GM18517 (cell line): Measurements from ENCODE around the gene FKBP11.

Experiments
- ATAC-seq: cut with Tn5 transposase; IDR thresholded peaks from one replicate; pipeline ENCODE4 v1.9.1; 2021; ENCODE audit warnings: mild to moderate bottlenecking, moderate library complexity; ENCODE audit not compliant: unreplicated experiment

Gene FKBP11

GRCh38 chr12:48956279-48957140 is 31.2 kb upstream of the FKBP11 start:
- no peak for ATAC-seq

DNA sequence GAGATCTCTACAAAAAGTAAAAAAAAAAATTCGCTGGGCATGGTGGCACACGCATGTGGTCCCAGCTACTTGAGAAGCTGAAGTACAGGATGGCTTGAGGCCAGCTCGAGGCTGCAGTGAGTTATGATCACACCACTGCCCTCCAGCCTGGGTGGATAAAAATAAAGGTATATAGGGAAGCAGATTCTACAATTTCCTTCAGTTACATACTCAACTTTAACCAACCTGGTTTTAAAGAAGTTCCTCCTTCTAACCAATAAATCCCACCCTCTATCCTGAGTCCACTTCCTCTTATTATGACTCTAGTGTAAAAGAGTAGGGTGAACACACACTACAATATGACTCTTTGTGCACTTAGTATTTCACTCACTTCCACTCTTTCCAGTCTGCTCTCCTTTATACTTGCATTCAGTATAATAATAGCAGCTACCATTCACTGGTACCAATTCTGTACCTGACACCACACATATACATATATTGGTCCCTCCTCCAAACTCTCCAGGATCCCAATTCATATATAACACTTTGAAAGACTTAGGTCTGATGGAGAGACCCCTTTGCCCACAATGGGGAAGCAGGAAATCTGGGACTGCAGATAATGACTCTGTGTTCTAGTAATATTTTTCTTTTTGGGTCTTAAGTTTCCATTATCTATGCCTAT is 29.7 kb upstream of the FKBP11 start:
- ATAC-seq = no peak

GRCh38 chr12:48954061-48954460 is 28.8 kb upstream of the FKBP11 start:
- ATAC-seq = no peak

DNA sequence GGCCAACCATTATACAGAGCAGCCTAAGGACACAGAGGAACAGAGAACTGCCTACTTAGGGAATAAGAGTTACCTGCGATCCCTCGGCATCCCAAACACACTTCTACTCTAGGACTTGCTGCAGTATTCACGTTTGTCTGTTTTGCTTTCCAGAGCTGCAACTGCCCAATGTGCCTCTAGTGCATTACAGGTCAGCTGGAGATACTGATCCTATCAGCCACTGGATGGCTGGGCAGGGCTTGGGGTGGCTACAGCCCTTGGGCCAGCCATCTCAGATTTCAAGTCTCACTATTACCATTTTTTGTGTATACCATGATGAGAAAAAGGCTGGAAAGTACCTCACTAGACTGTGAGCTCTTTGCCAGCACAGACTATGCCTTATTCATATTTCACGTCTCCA is 27.4 kb upstream of the FKBP11 start:
- no peak for ATAC-seq

GRCh38 chr12:48947727-48948126 is 22.4 kb upstream of the FKBP11 start:
- ATAC-seq = no peak

GRCh38 chr12:48946943-48947342 is 21.7 kb upstream of the FKBP11 start:
- ATAC-seq = no peak

DNA sequence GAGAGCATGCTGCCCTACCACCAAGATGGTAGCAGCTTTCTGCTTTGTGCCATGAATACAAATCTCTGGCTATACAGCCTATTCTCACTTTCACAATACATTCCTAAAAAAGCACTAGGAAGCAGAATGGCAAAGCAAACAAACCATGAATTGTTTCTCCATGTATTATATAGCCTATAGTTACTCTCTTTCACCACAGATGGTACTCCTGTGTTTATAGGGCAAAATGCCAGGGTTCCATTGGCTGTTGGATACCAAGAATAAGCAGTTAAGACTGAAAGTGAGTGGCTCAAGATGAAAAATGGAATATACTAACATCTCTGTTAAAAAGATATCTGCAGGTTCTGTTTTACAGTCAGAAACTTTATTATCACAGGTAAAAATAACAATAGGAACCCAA is 20.9 kb upstream of the FKBP11 start:
- no peak for ATAC-seq

DNA sequence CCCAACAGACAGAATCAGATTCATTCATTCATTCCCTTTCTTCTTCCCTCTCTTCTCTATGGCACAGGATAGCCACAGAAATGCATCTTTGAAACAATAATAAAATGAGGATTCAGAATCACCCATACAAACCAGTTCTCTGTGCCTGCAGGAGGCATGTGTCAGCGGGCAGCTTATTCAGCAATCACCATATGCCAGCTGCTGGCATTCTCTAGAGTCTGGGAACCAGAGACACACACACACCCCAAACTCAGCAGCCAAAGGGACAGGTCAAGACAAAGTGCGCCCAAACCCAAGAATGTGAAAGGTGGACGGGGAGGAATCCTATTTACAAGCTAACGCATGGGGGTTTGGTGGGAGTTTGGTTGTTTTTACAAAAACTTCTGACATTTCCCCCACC is 17.9 kb upstream of the FKBP11 start:
- no peak for ATAC-seq

DNA sequence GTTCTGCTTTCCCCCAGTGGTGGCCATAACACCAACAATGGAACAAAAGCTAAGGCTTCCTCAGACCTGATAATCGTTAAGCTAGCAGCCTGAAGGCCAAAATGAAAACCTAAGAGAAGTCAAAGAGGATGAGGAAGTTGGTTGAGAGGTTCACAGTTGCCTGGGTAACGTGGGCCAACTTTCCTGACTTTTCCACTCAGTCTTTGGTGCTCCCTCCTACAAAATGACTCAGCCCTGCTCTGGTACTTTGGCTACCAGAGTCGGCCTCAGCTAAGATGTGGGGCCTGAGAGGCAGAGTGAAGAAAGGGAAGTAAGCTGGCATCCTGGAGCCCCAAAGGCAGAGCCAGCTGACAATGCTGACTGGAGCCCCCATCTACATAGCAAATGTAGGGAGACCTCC is 14.9 kb upstream of the FKBP11 start:
- no peak for ATAC-seq

GRCh38 chr12:48938805-48939204 is 13.5 kb upstream of the FKBP11 start:
- ATAC-seq = no peak

GRCh38 chr12:48937170-48937569 is 11.9 kb upstream of the FKBP11 start:
- no peak for ATAC-seq

- peak; percentile 52 for ATAC-seq
Measured at GRCh38 chr12:48936379-48936979, 11.2 kb upstream of the FKBP11 start.

DNA sequence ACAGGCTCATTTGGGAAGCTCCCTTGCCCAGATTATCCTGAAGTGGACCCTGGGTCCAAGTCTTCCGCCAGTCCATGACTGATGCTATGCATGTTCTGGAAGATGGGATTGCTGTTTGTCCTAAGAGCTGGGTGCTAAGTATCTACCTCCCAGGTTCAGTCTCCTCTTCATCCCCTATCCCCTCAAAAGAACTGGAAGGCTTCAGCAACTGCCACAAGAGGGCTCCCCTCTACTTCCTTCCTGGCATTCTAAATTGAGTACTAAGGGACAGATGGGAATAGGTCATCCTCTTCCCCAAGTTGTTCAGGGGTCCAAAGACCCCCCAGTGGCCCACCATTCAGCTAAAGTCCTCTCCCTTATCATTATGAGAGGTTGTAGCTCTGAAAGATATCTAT is 9.0 kb upstream of the FKBP11 start:
- ATAC-seq = no peak

DNA sequence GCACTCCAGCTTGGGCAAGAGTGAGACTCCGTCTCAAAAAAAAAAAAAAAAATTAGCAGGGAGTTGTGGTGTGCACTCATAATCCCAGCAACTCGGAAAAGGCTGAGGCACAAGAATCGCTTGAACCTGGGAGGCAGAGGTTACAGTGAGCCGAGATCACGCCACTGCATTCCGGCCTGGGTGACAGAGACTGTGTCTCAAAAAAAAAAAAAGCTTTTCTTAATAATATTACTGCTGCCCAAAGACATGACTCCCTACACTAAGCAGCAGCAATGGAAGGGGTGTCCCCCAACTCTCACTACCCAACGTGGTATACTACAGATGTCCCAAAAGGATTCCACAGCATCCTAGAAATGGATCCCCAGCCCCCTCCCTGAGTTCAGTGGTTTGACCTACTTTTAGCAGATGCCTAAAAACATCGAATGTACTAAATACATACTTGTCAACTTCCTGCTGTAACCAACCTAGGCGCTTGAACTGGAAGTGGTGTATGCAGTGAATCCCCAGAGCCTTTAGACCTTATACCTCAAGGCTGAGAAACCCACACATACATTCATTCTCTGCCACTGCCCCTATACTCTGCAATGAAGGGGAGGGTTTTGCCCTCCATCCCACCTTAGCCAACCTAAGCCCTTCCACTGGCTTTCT is 8.5 kb upstream of the FKBP11 start:
- ATAC-seq = no peak

DNA sequence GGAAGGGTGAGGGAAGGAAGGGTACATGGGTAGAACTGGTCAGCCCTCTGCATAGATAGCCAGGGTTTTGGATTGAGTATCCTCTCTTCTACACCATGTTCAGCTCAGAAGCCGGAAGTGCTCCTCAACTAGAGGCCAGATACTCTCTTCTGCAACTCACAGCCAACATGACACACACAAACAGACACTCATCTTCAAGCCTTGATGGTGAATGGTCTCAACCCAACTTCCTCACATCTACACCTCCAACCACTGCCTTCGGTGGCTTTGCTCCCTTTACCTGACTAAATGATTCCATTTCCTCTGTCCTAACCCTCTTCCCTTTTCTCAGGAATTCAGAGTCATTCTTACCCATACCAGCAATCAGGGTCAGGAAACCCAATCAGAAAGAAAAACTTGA is 7.6 kb upstream of the FKBP11 start:
- no peak for ATAC-seq

DNA sequence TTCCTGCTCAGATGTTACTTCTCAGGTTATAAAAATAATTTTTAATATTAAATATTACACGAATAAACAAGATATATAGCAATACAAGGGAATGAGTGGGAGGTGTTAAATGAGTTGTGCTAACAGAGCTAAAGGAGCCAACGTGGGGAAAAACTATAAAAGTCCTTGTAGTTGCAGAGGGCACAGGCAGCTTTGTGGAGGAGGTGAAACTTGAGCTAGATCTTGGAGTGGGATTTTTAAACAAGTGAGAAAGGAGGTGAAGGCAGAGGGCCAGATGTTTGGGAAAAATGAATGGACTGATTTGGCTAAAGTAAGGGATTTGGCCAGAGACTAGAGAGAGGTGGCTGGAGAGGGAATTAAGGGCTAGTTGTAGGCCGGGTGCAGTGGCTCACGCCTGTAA is 5.2 kb upstream of the FKBP11 start:
- ATAC-seq = no peak

DNA sequence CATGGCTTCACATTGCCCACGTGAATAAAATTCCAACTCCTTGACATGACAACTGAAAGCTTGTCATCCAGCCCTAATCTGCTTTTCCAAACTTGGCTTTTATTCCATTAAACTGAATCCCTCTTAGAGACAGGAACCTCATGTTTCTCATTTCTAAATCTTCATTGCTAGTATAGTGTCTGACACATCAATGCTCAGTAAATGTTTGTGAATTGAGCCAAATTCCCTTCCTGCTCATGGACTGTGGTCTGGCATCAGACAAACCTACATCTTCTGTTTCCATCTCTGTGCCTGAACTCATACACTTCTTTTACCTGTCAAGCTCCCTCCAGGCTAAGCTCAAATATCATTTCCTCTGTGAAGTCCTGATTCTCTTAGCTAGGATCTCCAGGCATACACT is 4.3 kb upstream of the FKBP11 start:
- no peak for ATAC-seq

DNA sequence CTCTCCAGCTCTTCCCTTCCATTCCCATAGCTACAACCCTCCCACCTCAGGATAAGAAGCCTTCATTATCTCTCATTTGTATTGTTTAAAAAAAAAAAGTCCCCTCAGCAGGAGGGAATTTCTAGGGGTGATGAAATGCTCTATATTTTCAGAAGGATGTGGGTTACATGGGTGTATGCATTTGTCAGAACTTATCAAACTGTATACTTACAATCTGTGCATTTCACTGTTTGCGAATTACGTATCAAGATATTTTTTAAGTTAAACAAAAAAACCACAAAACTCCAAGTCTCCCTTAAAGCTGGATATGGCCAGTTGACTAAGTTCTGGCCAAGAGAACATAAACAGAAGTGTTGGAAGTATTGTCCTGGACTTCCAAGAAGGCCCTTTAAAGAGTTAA is 2.0 kb upstream of the FKBP11 start:
- ATAC-seq = no peak

- ATAC-seq = peak; percentile 62
Measured at GRCh38 chr12:48924617-48925303, 532 bp downstream of the FKBP11 start.

- ATAC-seq = no peak
Measured at GRCh38 chr12:48923117-48923516, 2.2 kb downstream of the FKBP11 start.
